Measurements from ENCODE around the gene TTC34.

TTC34 gene

DNA sequence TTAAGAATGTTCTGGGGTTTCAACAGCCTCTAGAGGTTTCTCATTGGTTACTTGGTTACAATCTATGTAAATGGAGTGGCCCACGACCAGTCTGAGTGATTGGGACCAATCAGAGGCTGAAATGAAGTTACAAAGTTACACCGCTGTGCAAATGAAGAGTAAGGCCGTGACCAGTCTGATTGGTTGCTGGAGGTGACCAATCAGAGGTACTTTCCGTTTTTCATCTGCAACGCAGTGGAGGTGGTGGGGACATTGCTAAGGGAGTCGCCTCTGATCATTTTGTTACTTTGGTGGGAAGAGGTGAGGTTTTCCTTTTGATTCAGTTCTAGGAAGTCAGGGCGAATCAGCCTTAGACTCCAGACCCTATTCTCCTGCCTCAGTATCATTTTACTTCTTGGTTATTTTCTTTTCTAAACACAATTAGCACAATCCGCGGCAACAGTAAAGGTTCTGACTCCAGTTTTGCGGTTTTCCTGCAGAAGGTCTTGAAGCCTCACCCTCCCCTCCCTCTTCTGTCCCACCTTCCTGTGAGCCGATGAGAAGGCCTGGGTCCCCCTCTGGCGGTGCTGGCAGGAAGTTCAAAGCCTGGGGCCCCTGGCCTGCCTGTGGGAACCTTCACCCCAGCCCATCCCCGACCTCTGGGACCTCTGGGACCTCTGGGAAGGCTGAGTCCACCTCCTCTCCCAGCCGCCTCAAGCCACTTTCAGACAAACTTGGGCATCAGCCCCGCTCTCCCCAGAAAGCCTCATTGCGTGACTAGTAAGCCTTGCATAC is 38.7 kb upstream of the TTC34 start:
- TF ChIP-seq, protein P1, sequence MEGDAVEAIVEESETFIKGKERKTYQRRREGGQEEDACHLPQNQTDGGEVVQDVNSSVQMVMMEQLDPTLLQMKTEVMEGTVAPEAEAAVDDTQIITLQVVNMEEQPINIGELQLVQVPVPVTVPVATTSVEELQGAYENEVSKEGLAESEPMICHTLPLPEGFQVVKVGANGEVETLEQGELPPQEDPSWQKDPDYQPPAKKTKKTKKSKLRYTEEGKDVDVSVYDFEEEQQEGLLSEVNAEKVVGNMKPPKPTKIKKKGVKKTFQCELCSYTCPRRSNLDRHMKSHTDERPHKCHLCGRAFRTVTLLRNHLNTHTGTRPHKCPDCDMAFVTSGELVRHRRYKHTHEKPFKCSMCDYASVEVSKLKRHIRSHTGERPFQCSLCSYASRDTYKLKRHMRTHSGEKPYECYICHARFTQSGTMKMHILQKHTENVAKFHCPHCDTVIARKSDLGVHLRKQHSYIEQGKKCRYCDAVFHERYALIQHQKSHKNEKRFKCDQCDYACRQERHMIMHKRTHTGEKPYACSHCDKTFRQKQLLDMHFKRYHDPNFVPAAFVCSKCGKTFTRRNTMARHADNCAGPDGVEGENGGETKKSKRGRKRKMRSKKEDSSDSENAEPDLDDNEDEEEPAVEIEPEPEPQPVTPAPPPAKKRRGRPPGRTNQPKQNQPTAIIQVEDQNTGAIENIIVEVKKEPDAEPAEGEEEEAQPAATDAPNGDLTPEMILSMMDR (IDR thresholded peaks at IDR 0.05; ENCODE audit: low read depth, low read length) = no peak
- DNase-seq (ENCODE audit: low read depth, low spot score) = no peak
- no peak overlapping the region for H3K4me3 ChIP-seq (ENCODE audit: low read depth, low read length)
- in situ Hi-C loops (cut with HindIII; ENCODE audit: low sequenced_read_pairs) = no loop called here

DNA sequence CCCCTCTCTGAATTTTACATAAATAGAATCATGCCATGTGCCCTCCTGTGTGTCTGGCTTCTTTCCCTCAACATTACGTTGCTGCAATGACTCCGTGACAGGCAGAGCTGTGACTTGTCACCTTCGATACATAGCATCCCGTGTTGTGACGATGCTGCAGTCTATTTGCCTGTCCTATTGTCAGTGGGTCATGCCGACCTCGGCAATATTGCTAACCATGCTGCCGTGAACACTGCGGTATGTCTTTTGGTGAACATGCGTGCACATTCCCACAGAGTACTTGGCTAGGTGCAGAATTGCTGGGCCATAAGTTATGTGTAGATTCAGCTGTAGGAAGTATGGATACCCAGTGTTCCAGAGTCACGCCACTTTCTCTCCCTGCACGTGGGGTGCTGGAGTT is 36.3 kb upstream of the TTC34 start:
- TF ChIP-seq, protein P1 (IDR thresholded peaks at IDR 0.05; ENCODE audit: low read depth, low read length) = no peak
- H3K4me3 ChIP-seq (ENCODE audit: low read depth, low read length) = no peak overlapping the region
- DNase-seq (ENCODE audit: low read depth, low spot score) = no peak
- in situ Hi-C loops (cut with HindIII; ENCODE audit: low sequenced_read_pairs) = no loop called here

DNA sequence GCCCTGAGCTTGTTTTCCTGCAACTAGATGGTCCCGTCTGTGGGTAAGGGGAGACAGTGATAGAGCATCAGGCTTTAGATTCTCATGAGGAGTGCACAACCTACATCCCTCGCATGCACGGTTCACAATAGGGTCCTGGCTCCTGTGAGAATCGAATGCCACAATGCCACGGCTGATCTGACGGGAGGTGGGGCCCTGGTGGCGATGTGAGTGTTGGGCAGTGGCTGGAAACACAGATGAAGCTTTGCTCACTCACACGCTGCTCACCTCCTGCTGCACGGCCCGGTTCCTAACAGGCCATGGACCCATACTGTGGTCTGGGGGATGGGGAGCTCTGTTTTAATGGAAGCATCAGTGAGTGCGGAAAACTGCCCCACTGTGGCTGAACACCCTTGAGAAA is 35.8 kb upstream of the TTC34 start:
- in situ Hi-C loops (cut with HindIII; ENCODE audit: low sequenced_read_pairs) = no loop called here
- H3K4me3 ChIP-seq (ENCODE audit: low read depth, low read length) = no peak overlapping the region
- TF ChIP-seq, protein P1 (IDR thresholded peaks at IDR 0.05; ENCODE audit: low read depth, low read length) = no peak
- no peak for DNase-seq (ENCODE audit: low read depth, low spot score)

DNA sequence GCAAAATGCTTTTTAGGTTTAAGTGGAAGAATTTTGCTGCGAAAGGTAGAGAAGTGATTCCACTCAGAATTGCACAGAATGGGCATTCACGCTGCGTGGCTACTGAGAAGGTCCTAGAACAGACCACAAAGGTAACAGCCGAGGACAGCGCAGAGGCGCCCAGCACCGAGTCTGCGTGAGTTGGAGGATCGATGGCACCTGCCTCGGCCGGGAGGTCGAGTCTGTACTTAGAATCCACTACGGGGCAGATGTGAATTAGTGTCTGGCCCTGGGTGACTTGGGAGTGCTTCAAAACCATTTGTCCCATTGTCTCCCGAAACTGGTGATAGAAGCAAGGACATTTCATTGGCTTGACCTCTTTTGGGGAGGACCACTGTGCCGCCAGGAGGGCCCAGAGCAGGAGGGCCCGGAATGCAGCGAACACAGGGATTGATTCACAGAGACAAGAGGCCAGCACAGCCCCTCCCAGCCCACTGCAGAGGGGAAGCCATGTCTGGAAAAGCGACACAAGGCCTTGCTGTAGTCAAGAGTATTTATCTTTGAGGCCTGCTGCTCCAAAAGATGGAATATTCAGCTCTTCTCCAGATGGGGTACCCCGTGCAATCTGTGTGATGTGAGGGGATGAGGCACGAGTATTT is 35.0 kb upstream of the TTC34 start:
- in situ Hi-C loops (cut with HindIII; ENCODE audit: low sequenced_read_pairs) = no loop called here
- DNase-seq (ENCODE audit: low read depth, low spot score) = no peak
- no peak overlapping the region for H3K4me3 ChIP-seq (ENCODE audit: low read depth, low read length)
- TF ChIP-seq, protein P1 (IDR thresholded peaks at IDR 0.05; ENCODE audit: low read depth, low read length) = no peak

DNA sequence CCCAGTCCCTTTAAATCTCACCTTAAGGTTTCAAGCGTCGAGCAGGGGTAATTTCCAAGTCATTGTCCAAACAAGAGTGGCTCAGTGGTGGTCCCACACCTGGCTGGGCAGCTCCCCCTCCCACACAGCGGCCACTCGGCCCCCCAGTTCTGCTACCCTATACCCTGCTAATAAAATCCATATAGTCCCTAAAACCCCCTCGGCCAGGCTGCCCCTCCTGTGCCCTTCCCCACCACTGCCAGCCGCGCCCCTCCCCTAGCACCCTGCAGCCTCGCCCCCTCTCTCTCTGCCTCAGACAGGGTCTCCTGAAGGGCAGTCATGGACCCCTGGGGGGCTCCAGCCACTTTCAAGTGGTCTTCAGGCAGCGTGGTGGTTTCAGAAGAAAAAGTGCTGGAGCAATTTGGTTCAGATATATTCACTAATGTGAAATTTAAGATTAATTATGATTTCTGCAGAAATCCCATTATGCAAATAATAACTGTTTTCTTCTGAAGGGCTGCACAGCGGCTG is 34.2 kb upstream of the TTC34 start:
- no peak for DNase-seq (ENCODE audit: low read depth, low spot score)
- TF ChIP-seq, protein P1 (IDR thresholded peaks at IDR 0.05; ENCODE audit: low read depth, low read length) = no peak
- in situ Hi-C loops (cut with HindIII; ENCODE audit: low sequenced_read_pairs) = no loop called here
- H3K4me3 ChIP-seq (ENCODE audit: low read depth, low read length) = no peak overlapping the region

DNA sequence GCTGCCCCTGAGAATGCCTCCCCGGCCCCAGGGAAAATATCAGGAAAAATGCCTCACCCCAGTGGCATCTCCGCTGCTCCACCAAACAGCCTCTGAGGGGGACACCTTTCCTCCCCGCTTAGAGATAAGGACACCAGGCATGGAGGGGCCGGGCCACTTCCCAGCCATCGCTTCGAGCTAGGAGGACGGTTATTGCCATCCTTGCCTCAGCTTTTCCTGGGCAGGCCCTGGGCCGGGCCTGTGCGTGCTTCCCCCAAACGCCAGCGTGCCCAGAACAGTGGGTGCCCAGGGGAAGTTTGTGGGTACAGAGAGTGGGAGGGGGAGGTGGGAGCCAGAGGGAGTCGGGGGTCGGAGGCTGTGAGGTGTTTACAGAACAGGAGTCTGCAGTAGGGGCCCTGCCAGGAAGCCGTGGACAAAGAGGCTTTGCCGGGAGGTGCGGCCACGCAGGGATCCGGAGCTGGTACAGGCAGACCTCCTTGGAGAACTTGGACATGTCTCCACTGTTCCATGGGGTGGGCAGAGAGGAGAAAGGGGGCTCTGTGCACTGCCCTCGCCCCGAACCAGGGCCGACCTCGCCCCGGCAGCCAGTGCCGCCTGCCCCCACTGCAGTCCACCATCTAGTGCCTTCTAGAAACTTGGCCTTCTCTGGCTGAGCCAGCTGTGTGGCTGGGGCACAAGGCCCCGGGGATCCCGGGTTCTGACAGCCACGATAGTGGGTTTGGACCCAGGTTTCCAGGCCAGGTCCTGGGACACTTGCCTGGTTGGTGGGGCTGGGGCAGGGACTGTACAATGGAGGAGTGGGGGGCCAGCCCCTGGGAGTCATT is 33.5 kb upstream of the TTC34 start:
- TF ChIP-seq, protein P1 (IDR thresholded peaks at IDR 0.05; ENCODE audit: low read depth, low read length) = no peak
- in situ Hi-C loops (cut with HindIII; ENCODE audit: low sequenced_read_pairs) = no loop called here
- no peak overlapping the region for H3K4me3 ChIP-seq (ENCODE audit: low read depth, low read length)
- DNase-seq (ENCODE audit: low read depth, low spot score) = no peak
